CD4-positive, alpha-beta T cell (primary cell): ENCODE results near the gene FIBCD1. TPM values are rescaled to one million over a fixed set of nuclear protein-coding genes. Genes with fewer than 3 reads are reported as not detected.

Experiments
- ATAC-seq: fragments of 200-7000 bp; cut with Tn5 transposase; one replicate; pipeline ENCODE4 v1.10.0; 2022; ENCODE audit warnings: mild to moderate bottlenecking; ENCODE audit not compliant: poor library complexity
- CTCF ChIA-PET: fragments of 350-600 bp; sonication (Branson Sonifier 250); formaldehyde crosslinking; loops from one replicate; lab custom pipeline; 2021; ENCODE audit warnings: antibody characterized with exemption, inconsistent platforms; lab: Charles Lee
- POLR2A ChIA-PET: fragments of 350-600 bp; sonication (Branson Sonifier 250); formaldehyde crosslinking; loops from one replicate; lab custom pipeline; 2021; ENCODE audit warnings: antibody characterized with exemption, inconsistent platforms; lab: Charles Lee
- DNase-seq, 14 experiments: peaks; one replicate each; pipeline ENCODE4 v3.0.0-alpha.2; 2013 to 2020; ENCODE audit warnings: mixed read lengths in 2 of 14
- H3K27ac ChIP-seq, 2 donors: one replicate each; pipeline versions ENCODE4 v1.5.1 to v1.7.0; 2013; ENCODE audit warnings: low read length in 2 of 2, low read depth in 1 of 2, mild to moderate bottlenecking in 1 of 2
- H3K27me3 ChIP-seq, 2 experiments: 1 replicate in 1 of 2; 2 replicates in 1 of 2; pipeline versions ENCODE4 v1.6.1 to v1.7.0; 2013; ENCODE audit warnings: low read length in 2 of 2, control low read depth in 1 of 2, mild to moderate bottlenecking in 1 of 2, moderate library complexity in 1 of 2; ENCODE audit not compliant: insufficient read depth in 2 of 2, control insufficient read depth in 1 of 2
- H3K36me3 ChIP-seq: one replicate; pipeline ENCODE4 v1.6.1; 2013; ENCODE audit warnings: low read length, control low read depth; ENCODE audit not compliant: insufficient read depth
- H3K4me1 ChIP-seq: one replicate; pipeline ENCODE4 v1.6.1; 2013; ENCODE audit warnings: low read length, control low read depth; ENCODE audit not compliant: insufficient read depth
- H3K4me3 ChIP-seq: one replicate; pipeline ENCODE4 v1.5.1; 2013; ENCODE audit warnings: mild to moderate bottlenecking, low read length, moderate library complexity
- H3K9me3 ChIP-seq, 2 experiments: 1 replicate in 1 of 2; 2 replicates in 1 of 2; pipeline versions ENCODE4 v1.6.1 to v1.7.0; 2013; ENCODE audit warnings: low read length in 2 of 2, mild to moderate bottlenecking in 2 of 2, control low read depth in 1 of 2, moderate library complexity in 1 of 2; ENCODE audit not compliant: control insufficient read depth in 1 of 2, insufficient read depth in 1 of 2
- H3K27ac Mint-ChIP-seq: one replicate; pipeline ENCODE4 v1.8.0; 2020; ENCODE audit warnings: mixed read lengths
- H3K27me3 Mint-ChIP-seq: one replicate; pipeline ENCODE4 v1.8.0; 2021; ENCODE audit warnings: mixed read lengths
- H3K36me3 Mint-ChIP-seq: one replicate; pipeline ENCODE4 v1.8.0; 2021; ENCODE audit warnings: low read depth, mixed read lengths
- H3K4me1 Mint-ChIP-seq: one replicate; pipeline ENCODE4 v1.8.0; 2021; ENCODE audit warnings: low read depth, mixed read lengths
- H3K4me3 Mint-ChIP-seq: one replicate; pipeline ENCODE4 v1.8.0; 2020; ENCODE audit warnings: mild to moderate bottlenecking, mixed read lengths
- H3K9me3 Mint-ChIP-seq: one replicate; pipeline ENCODE4 v1.8.0; 2020; ENCODE audit warnings: mixed read lengths
- CTCF ChIP-seq: fragments of 200-600 bp; IDR thresholded peaks from one replicate; pipeline ENCODE4 v1.8.0; 2022; ENCODE audit warnings: antibody characterized with exemption, mild to moderate bottlenecking
- intact Hi-C, 2 experiments: fragments of 100-400 bp; cut with DNase I in 1 of 2; cut with micrococcal nuclease in 1 of 2; formaldehyde crosslinking; loops; one replicate each; pipeline versions ENCODE4 v1.15.1 to v1.9.0; 2023 to 2025; cut with DNase I, micrococcal nuclease
- total RNA-seq, 174 experiments: library from RNA in 2 of 174; stranded (reverse) in 2 of 174; gene quantifications; one replicate each; pipeline ENCODE4 v1.2.3 and lab custom pipeline; 2021 to 2026

FIBCD1 gene
- total RNA-seq, 2 experiments from 2014 or later: not detected

GRCh38 chr9:130908878-130909355 is 30.1 kb downstream of the FIBCD1 start:
- CTCF ChIA-PET: no interaction called here
- DNase-seq (no peak), ATAC-seq (no peak)
- H3K36me3 Mint-ChIP-seq: no peaks in the 10 kb centered on the region
- H3K27ac Mint-ChIP-seq: no peak overlapping the region
- intact Hi-C loops: no loop called here
- no peak for TF ChIP-seq CTCF
- peaks cover 3% of the 10 kb centered on the region for H3K27me3 Mint-ChIP-seq
- H3K9me3 Mint-ChIP-seq: no peaks in the 10 kb centered on the region
- H3K4me3 Mint-ChIP-seq: no peak overlapping the region
- Histone ChIP-seq H3K4me1 (no peaks in the 10 kb centered on the region), H3K27ac (no peak overlapping the region), H3K27me3 (no peaks in the 10 kb centered on the region), H3K36me3 (no peaks in the 10 kb centered on the region), H3K9me3 (peaks cover 0 to 6% of the 10 kb centered on the region in 2 experiments), H3K4me3 (no peak overlapping the region)
- H3K4me1 Mint-ChIP-seq: no peaks in the 10 kb centered on the region
- POLR2A ChIA-PET: no interaction called here

- CTCF ChIA-PET: interaction anchor here (0.9 kb wide), 1 partner anchor 106 kb away, joined by 3 read pairs; no protein-coding TSS in a partner anchor
- ATAC-seq (no peak), DNase-seq (no peak)
- H3K4me3 ChIP-seq: no peak overlapping the region
- Mint-ChIP-seq H3K27ac (no peak overlapping the region), H3K36me3 (no peaks in the 10 kb centered on the region), H3K9me3 (no peaks in the 10 kb centered on the region), H3K27me3 (peaks cover 3% of the 10 kb centered on the region), H3K4me1 (no peaks in the 10 kb centered on the region), H3K4me3 (no peak overlapping the region)
- no peaks in the 10 kb centered on the region for H3K36me3 ChIP-seq
- no peaks in the 10 kb centered on the region for H3K4me1 ChIP-seq
- no peak overlapping the region for H3K27ac ChIP-seq
- peaks cover 0 to 6% of the 10 kb centered on the region in 2 experiments for H3K9me3 ChIP-seq
- H3K27me3 ChIP-seq: no peaks in the 10 kb centered on the region
- POLR2A ChIA-PET: no interaction called here
- TF ChIP-seq CTCF: no peak
- intact Hi-C loops: no loop called here
Observed at GRCh38 chr9:130908146-130908877, 30.7 kb downstream of the FIBCD1 start.

- no peaks in the 10 kb centered on the region for H3K36me3 ChIP-seq
- ChIA-PET POLR2A (no interaction called here), CTCF (no interaction called here)
- no peaks in the 10 kb centered on the region for H3K9me3 Mint-ChIP-seq
- H3K27ac ChIP-seq: no peak overlapping the region
- ATAC-seq: no peak
- peaks cover 3% of the 10 kb centered on the region for H3K27me3 Mint-ChIP-seq
- no peak overlapping the region for H3K27ac Mint-ChIP-seq
- H3K4me1 ChIP-seq: no peaks in the 10 kb centered on the region
- H3K4me1 Mint-ChIP-seq: no peaks in the 10 kb centered on the region
- H3K4me3 Mint-ChIP-seq: no peak overlapping the region
- no peaks in the 10 kb centered on the region for H3K36me3 Mint-ChIP-seq
- no peak overlapping the region for H3K4me3 ChIP-seq
- no peak for DNase-seq
- H3K27me3 ChIP-seq: peaks cover 0 to 2% of the 10 kb centered on the region in 2 experiments
- intact Hi-C loops: no loop called here
- TF ChIP-seq CTCF: no peak
- peaks cover 0 to 6% of the 10 kb centered on the region in 2 experiments for H3K9me3 ChIP-seq
Observed at GRCh38 chr9:130906735-130907416, 32.2 kb downstream of the FIBCD1 start.
